Adrenal gland (tissue), 5 donors: Measurements from ENCODE around the gene SCRN1.

ENCODE experiments used
- POLR2A ChIP-seq, 2 donors: fragments of 450-650 bp; IDR thresholded peaks; one replicate each; pipeline ENCODE4 v1.6.1; 2017; ENCODE audit warnings: antibody characterized with exemption in 2 of 2, mild to moderate bottlenecking in 2 of 2, moderate library complexity in 1 of 2
- TF ChIP-seq, protein P1 (sequence below), 6 experiments: fragments of 450-650 bp in 4 of 6; fragments of 200-600 bp in 2 of 6; sonication (generic) in 1 of 6; IDR thresholded peaks; 1 replicate in 5 of 6; 2 replicates in 1 of 6; pipeline versions ENCODE4 v1.5.1 to v1.8.0; 2016 to 2021; ENCODE audit warnings: antibody characterized with exemption in 6 of 6, mild to moderate bottlenecking in 2 of 6, moderate library complexity in 1 of 6
- donor health status: DM: no; HTN: no; CAD: no.

- TF ChIP-seq, protein P1, sequence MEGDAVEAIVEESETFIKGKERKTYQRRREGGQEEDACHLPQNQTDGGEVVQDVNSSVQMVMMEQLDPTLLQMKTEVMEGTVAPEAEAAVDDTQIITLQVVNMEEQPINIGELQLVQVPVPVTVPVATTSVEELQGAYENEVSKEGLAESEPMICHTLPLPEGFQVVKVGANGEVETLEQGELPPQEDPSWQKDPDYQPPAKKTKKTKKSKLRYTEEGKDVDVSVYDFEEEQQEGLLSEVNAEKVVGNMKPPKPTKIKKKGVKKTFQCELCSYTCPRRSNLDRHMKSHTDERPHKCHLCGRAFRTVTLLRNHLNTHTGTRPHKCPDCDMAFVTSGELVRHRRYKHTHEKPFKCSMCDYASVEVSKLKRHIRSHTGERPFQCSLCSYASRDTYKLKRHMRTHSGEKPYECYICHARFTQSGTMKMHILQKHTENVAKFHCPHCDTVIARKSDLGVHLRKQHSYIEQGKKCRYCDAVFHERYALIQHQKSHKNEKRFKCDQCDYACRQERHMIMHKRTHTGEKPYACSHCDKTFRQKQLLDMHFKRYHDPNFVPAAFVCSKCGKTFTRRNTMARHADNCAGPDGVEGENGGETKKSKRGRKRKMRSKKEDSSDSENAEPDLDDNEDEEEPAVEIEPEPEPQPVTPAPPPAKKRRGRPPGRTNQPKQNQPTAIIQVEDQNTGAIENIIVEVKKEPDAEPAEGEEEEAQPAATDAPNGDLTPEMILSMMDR (IDR thresholded peaks at IDR 0.05): no peak
- TF ChIP-seq POLR2A (IDR thresholded peaks at IDR 0.05): no peak
These were observed 1.7 kb downstream of the SCRN1 start for GRCh38 chr7:29987811-29988317.
